Measurements from ENCODE around the gene SLC8A1. TPM values are rescaled to one million over a fixed set of nuclear protein-coding genes. Genes with fewer than 3 reads are reported as not detected.
A peak's percentile ranks its signal among the peaks of the same experiment; 100 is the strongest.

Gene SLC8A1
- polyA plus RNA-seq, 3 donors, result 16.9 to 18.2 (median 18.0) TPM

DNA sequence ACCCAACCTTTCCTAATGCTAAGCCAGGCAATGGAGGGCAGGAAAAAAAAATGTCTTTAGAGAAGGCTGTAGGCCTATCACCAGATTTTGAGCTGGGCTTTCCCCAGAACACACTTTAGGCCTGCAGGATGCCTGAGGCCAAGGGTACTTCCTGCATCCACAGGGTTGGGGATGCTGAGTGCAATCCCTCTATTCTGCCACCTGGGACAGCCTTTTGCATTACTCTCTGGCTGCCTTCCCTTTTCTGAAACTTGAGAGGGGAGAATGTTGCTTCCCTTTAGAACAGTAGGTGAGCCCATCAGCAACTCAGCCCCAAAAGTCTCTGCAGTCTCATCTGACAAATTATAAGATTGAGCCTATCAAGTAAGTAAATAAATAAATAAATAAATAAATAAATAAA is 195.2 kb downstream of the SLC8A1 start:
- no peaks in the 10 kb centered on the region for H3K9me3 Mint-ChIP-seq
- Histone ChIP-seq H3K4me1 (ENCODE audit: control insufficient read depth in 1 of 2, insufficient read depth in 2 of 2, low read length in 2 of 2) (peaks cover 5 to 7% of the 10 kb centered on the region in 2 donors), H3K27ac (ENCODE audit: low read depth in 1 of 2, low read length in 2 of 2) (no peak overlapping the region), H3K9ac (ENCODE audit: insufficient read depth, low read length, poor library complexity, severe bottlenecking) (no peak overlapping the region), H3K27me3 (ENCODE audit: control insufficient read depth in 2 of 2, insufficient read depth in 2 of 2, low read length in 2 of 2) (no peaks in the 10 kb centered on the region), H3K4me2 (replicated peaks; ENCODE audit: extremely low read depth, low read length, poor library complexity, severe bottlenecking) (no peak overlapping the region), H2AFZ (ENCODE audit: insufficient read depth, low read depth, low read length, poor library complexity, severe bottlenecking) (no peak overlapping the region), H4K20me1 (ENCODE audit: insufficient read depth, low read length) (peaks cover 95% of the 10 kb centered on the region), H3K9me3 (replicated peaks in 1 of 2; ENCODE audit: control insufficient read depth in 1 of 2, insufficient read depth in 1 of 2, low read length in 2 of 2) (no peaks in the 10 kb centered on the region), H3K4me3 (replicated peaks in 1 of 3; ENCODE audit: low read depth in 2 of 3, low read length in 3 of 3) (no peak overlapping the region), H3K36me3 (replicated peaks in 1 of 2; ENCODE audit: control insufficient read depth in 1 of 2, insufficient read depth in 2 of 2, low read length in 2 of 2) (no peaks in the 10 kb centered on the region), H3K79me2 (ENCODE audit: insufficient read depth, low read length) (peaks cover 17% of the 10 kb centered on the region)
- H3K4me3 Mint-ChIP-seq, result no peak overlapping the region
- H3K27me3 Mint-ChIP-seq (ENCODE audit: low read depth in 3 of 3), result no peaks in the 10 kb centered on the region
- peak in 1 of 3 donors; percentile 10 for DNase-seq
- peak; percentile 37 for TF ChIP-seq CTCF (IDR thresholded peaks at IDR 0.05)
- H3K36me3 Mint-ChIP-seq, result peaks cover 0 to 9% of the 10 kb centered on the region in 2 donors
- H3K27ac Mint-ChIP-seq, result peak overlapping the region in 3 of 7 donors; percentile 15 to 43 (median 42)
- H3K4me1 Mint-ChIP-seq, result peaks cover 17% of the 10 kb centered on the region
- intact Hi-C loops (cut with micrococcal nuclease), result no loop called here

GRCh38 chr2:40256008-40256407 is 195.9 kb downstream of the SLC8A1 start:
- Mint-ChIP-seq H3K4me1 (peaks cover 17% of the 10 kb centered on the region), H3K27ac (no peak overlapping the region), H3K36me3 (peaks cover 0 to 9% of the 10 kb centered on the region in 2 donors), H3K27me3 (ENCODE audit: low read depth in 3 of 3) (no peaks in the 10 kb centered on the region), H3K9me3 (no peaks in the 10 kb centered on the region), H3K4me3 (no peak overlapping the region)
- H2AFZ ChIP-seq (ENCODE audit: insufficient read depth, low read depth, low read length, poor library complexity, severe bottlenecking), result no peak overlapping the region
- H3K4me3 ChIP-seq (replicated peaks in 1 of 3; ENCODE audit: low read depth in 2 of 3, low read length in 3 of 3), result no peak overlapping the region
- peaks cover 17% of the 10 kb centered on the region for H3K79me2 ChIP-seq (ENCODE audit: insufficient read depth, low read length)
- H3K9ac ChIP-seq (ENCODE audit: insufficient read depth, low read length, poor library complexity, severe bottlenecking), result no peak overlapping the region
- H3K4me1 ChIP-seq (ENCODE audit: control insufficient read depth in 1 of 2, insufficient read depth in 2 of 2, low read length in 2 of 2), result peaks cover 4 to 5% of the 10 kb centered on the region in 2 donors
- peaks cover 95% of the 10 kb centered on the region for H4K20me1 ChIP-seq (ENCODE audit: insufficient read depth, low read length)
- no peak for TF ChIP-seq CTCF (IDR thresholded peaks at IDR 0.05)
- no peak for DNase-seq
- H3K4me2 ChIP-seq (replicated peaks; ENCODE audit: extremely low read depth, low read length, poor library complexity, severe bottlenecking), result no peak overlapping the region
- intact Hi-C loops (cut with micrococcal nuclease), result no loop called here
- no peak overlapping the region for H3K27ac ChIP-seq (ENCODE audit: low read depth in 1 of 2, low read length in 2 of 2)
- no peaks in the 10 kb centered on the region for H3K27me3 ChIP-seq (ENCODE audit: control insufficient read depth in 2 of 2, insufficient read depth in 2 of 2, low read length in 2 of 2)
- 100% methylated on average over 1 of the region's 6 CpGs for WGBS (ENCODE audit: insufficient coverage)
- no peaks in the 10 kb centered on the region for H3K9me3 ChIP-seq (replicated peaks in 1 of 2; ENCODE audit: control insufficient read depth in 1 of 2, insufficient read depth in 1 of 2, low read length in 2 of 2)
- no peaks in the 10 kb centered on the region for H3K36me3 ChIP-seq (replicated peaks in 1 of 2; ENCODE audit: control insufficient read depth in 1 of 2, insufficient read depth in 2 of 2, low read length in 2 of 2)

Data from CD14-positive monocyte (primary cell).